ENCODE measurements around the gene IL31RA.

The IL31RA gene

DNA sequence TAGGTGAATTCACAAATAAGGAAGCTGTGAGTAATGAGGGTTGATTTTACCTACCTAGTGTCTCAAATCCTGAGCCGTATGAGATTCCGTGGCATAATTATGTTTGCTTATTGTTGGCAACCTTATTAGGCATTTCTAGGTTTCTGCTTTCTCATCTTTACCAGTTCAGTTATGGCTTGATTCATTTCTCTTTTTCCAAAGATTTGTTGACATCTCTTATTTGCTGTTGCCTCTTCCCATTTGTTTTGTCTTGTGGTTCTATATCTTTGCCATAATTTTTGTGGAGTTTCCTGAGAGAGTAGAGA, 470 bp downstream of the IL31RA start:
- peak overlapping the region in 1 of 2 donors; percentile 0 for H3K4me3 ChIP-seq (replicated peaks in 1 of 2; ENCODE audit: low read depth in 2 of 2, low read length in 2 of 2)
- DNase-seq (ENCODE audit: low read depth in 2 of 2) = no peak
- TF ChIP-seq CTCF (IDR thresholded peaks at IDR 0.05; ENCODE audit: low read depth, low read length) = no peak

DNA sequence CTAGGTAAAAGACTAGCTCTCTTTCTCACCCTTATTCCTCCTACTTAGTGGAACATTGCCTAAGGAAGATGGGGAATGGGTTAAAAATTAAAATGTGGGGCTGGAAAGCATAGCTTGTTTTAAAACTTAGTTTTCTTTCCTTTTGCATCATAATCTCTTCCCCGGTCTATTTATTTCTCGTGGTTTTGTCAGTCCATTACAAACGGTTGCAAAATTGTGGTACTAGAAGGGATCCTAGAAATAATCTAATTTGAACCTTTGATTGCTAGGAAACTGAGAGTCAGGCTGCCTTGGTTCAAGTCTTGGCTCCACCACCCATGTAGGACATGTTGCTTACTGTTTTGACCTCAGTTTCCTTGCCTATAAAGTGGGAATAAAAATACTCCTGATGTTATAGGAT, 1.3 kb downstream of the IL31RA start:
- TF ChIP-seq CTCF (IDR thresholded peaks at IDR 0.05; ENCODE audit: low read depth, low read length) = no peak
- DNase-seq (ENCODE audit: low read depth in 2 of 2) = no peak
- H3K4me3 ChIP-seq (replicated peaks in 1 of 2; ENCODE audit: low read depth in 2 of 2, low read length in 2 of 2) = no peak overlapping the region

- DNase-seq (ENCODE audit: low read depth in 2 of 2) = peak in 1 of 2 donors; percentile 21
- no peak overlapping the region for H3K4me3 ChIP-seq (replicated peaks in 1 of 2; ENCODE audit: low read depth in 2 of 2, low read length in 2 of 2)
- no peak for TF ChIP-seq CTCF (IDR thresholded peaks at IDR 0.05; ENCODE audit: low read depth, low read length)
These were observed 2.0 kb downstream of the IL31RA start for GRCh38 chr5:55853041-55853670.

DNA sequence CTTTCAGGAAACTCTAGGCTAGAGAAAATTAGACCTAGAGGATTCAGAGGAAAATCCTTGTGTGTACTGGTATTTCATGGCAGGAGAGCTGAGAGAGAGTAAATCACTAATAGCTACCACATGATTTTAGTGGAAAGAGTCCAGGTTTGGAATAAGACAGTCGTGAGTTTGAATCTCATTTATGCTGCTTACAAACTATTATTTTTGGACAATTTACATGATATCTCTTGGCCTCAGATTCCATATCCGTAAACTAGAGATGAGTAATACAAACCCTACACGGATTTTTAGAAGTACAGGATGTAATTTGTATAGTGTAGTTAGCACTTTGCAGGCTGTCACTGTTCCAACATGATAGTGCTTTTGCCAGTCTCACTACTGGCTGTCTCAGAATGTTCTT, 2.7 kb downstream of the IL31RA start:
- no peak overlapping the region for H3K4me3 ChIP-seq (replicated peaks in 1 of 2; ENCODE audit: low read depth in 2 of 2, low read length in 2 of 2)
- DNase-seq (ENCODE audit: low read depth in 2 of 2) = peak; percentile 42 to 55
- no peak for TF ChIP-seq CTCF (IDR thresholded peaks at IDR 0.05; ENCODE audit: low read depth, low read length)

- TF ChIP-seq CTCF (IDR thresholded peaks at IDR 0.05; ENCODE audit: low read depth, low read length) = no peak
- no peak overlapping the region for H3K4me3 ChIP-seq (replicated peaks in 1 of 2; ENCODE audit: low read depth in 2 of 2, low read length in 2 of 2)
- DNase-seq (ENCODE audit: low read depth in 2 of 2) = peak; percentile 22 to 24
These were observed 4.4 kb downstream of the IL31RA start for GRCh38 chr5:55855509-55855908.

GRCh38 chr5:55856516-55857246, 5.5 kb downstream of the IL31RA start:
- peak in 1 of 2 donors; percentile 16 for DNase-seq (ENCODE audit: low read depth in 2 of 2)
- no peak for TF ChIP-seq CTCF (IDR thresholded peaks at IDR 0.05; ENCODE audit: low read depth, low read length)

More at GRCh38 chr5:55856516-55857246, 5.5 kb downstream of the IL31RA start:
- H3K4me3 ChIP-seq (replicated peaks in 1 of 2; ENCODE audit: low read depth in 2 of 2, low read length in 2 of 2) = no peak overlapping the region
